ENCODE data around the gene PYGO1. TPM values are rescaled to one million over a fixed set of nuclear protein-coding genes. Genes with fewer than 3 reads are reported as not detected.

Gene PYGO1
- total RNA-seq, 1 experiment from 2014 or later = 0.83 TPM

DNA sequence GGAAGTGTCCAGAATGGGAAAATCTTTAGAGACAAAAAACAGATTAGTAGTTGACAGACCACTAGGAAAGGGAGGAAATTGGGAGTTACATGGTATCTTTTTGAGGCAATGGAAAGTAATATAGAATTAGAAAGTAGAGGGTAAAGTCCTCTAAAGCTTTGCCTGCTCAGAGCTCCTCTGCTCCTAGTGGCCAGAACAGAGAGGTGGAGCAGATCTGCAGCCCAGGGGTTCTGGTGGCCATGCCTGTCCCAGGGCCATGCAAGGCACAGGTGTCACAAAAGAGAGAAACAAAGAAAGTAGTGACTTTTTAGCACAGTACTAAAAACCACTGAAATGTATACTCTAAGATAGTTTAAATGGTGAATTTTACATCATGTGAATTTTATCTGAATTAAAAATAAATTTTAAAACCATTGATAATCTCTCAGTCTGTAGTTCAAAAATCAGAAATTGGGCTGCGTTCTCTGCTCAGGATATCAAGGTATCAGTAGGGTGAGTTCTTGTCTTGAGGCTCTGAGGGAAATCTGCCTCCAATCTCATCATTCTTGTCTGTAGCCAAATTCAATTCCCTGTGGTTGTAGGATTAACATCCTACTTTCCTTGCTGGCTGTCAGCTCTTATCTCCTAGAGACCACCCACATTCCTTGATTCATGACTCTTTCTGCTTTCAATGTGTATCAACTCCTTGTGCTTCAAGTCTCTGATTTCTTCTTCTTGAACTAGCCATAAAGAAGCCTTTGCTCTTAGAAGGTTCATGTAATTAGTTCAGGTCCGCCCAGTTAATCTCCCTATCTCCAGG, 23.6 kb downstream of the PYGO1 start:
- H3K4me3 Mint-ChIP-seq = no peak overlapping the region
- no peaks in the 10 kb centered on the region; the same call in 1 of the 2 replicates for H3K27me3 Mint-ChIP-seq (ENCODE audit: low read depth)
- no peaks in the 10 kb centered on the region for H4K20me1 ChIP-seq (ENCODE audit: control insufficient read depth, insufficient read depth, insufficient read length)
- no peak overlapping the region for H2AFZ ChIP-seq (ENCODE audit: low read length)
- H4K5ac ChIP-seq (ENCODE audit: insufficient read length, low read depth, low read length) = no peak overlapping the region
- H3K27ac ChIP-seq (ENCODE audit: insufficient read length, low read depth, low read length) = no peak overlapping the region
- H3K27ac Mint-ChIP-seq = peak overlapping the region in 1 of 3 experiments; percentile 25; a peak in 1 of 7 replicates
- H3K27me3 ChIP-seq (ENCODE audit: insufficient read depth, low read length) = no peaks in the 10 kb centered on the region
- TF ChIP-seq, protein P1, sequence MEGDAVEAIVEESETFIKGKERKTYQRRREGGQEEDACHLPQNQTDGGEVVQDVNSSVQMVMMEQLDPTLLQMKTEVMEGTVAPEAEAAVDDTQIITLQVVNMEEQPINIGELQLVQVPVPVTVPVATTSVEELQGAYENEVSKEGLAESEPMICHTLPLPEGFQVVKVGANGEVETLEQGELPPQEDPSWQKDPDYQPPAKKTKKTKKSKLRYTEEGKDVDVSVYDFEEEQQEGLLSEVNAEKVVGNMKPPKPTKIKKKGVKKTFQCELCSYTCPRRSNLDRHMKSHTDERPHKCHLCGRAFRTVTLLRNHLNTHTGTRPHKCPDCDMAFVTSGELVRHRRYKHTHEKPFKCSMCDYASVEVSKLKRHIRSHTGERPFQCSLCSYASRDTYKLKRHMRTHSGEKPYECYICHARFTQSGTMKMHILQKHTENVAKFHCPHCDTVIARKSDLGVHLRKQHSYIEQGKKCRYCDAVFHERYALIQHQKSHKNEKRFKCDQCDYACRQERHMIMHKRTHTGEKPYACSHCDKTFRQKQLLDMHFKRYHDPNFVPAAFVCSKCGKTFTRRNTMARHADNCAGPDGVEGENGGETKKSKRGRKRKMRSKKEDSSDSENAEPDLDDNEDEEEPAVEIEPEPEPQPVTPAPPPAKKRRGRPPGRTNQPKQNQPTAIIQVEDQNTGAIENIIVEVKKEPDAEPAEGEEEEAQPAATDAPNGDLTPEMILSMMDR (conservative IDR thresholded peaks at IDR 0.05) = peak; percentile 59
- no peak overlapping the region for H3K18ac ChIP-seq (ENCODE audit: insufficient read length, low read depth, low read length)
- H3T11ph ChIP-seq (ENCODE audit: low read length) = no peak overlapping the region
- H3K4me1 ChIP-seq (ENCODE audit: insufficient read depth, low read length) = no peaks in the 10 kb centered on the region
- H3K4me2 ChIP-seq (ENCODE audit: insufficient read depth, insufficient read length, low read length) = no peak overlapping the region
- H2AK5ac ChIP-seq (ENCODE audit: insufficient read length, low read length) = no peak overlapping the region
- H3K79me2 ChIP-seq (ENCODE audit: insufficient read depth, low read length) = no peaks in the 10 kb centered on the region
- no peak overlapping the region for H4K91ac ChIP-seq (ENCODE audit: insufficient read length, low read depth, low read length)
- peaks cover 0 to 4% of the 10 kb centered on the region in 2 experiments; a peak in 2 of 4 replicates for H3K4me1 Mint-ChIP-seq
- no peak overlapping the region for H2BK12ac ChIP-seq (ENCODE audit: insufficient read length, low read depth, low read length)
- H3K36me3 Mint-ChIP-seq (ENCODE audit: insufficient read depth in 1 of 3, low read depth in 3 of 3) = peaks cover 0 to 6% (median 5%) of the 10 kb centered on the region in 3 experiments; a peak in 4 of 7 replicates
- no peak overlapping the region for H3K56ac ChIP-seq (ENCODE audit: insufficient read length, low read depth, low read length)
- no peak overlapping the region for H2BK5ac ChIP-seq (ENCODE audit: insufficient read length, low read length)
- no CpG with 5 or more reads among the region's 2 CpGs for WGBS (ENCODE audit: extremely low coverage, insufficient read length, low lambda C conversion rate)
- no peaks in the 10 kb centered on the region for H3K9me3 ChIP-seq (ENCODE audit: control insufficient read depth, low read depth, low read length)
- DNase-seq = peak; percentile 34
- no peak overlapping the region for H3K23ac ChIP-seq (ENCODE audit: insufficient read length, low read depth, low read length)
- no peak overlapping the region for H4K8ac ChIP-seq (replicated peaks; ENCODE audit: insufficient read length, low read depth, low read length)
- no peak overlapping the region for H2BK20ac ChIP-seq (ENCODE audit: low read depth, low read length, poor library complexity, severe bottlenecking)
- no peak overlapping the region for H2BK120ac ChIP-seq (ENCODE audit: low read depth, low read length, poor library complexity, severe bottlenecking)
- no peak overlapping the region for H3K4ac ChIP-seq (ENCODE audit: low read depth, low read length)
- no peak overlapping the region for H3K9ac ChIP-seq (ENCODE audit: extremely low read depth, insufficient read length, low read length)
- no peak overlapping the region for H3K14ac ChIP-seq (ENCODE audit: insufficient read depth, low read length)
- no peak overlapping the region for H2BK15ac ChIP-seq (ENCODE audit: low read depth, low read length)
- H3K9me3 Mint-ChIP-seq = peaks cover 25 to 26% of the 10 kb centered on the region in 2 experiments
- H3K79me1 ChIP-seq (ENCODE audit: insufficient read depth, low read depth, low read length, poor library complexity, severe bottlenecking) = no peaks in the 10 kb centered on the region
- H3K23me2 ChIP-seq (ENCODE audit: insufficient read length, low read depth, low read length, poor library complexity, severe bottlenecking) = no peaks in the 10 kb centered on the region
